Kidney epithelial cell (primary cell): Measurements from ENCODE around the gene HARBI1. TPM values are rescaled to one million over a fixed set of nuclear protein-coding genes. Genes with fewer than 3 reads are reported as not detected.
A peak's percentile ranks its signal among the peaks of the same experiment; 100 is the strongest.

Experiments used
- DNase-seq: peaks from one replicate; pipeline ENCODE4 v3.0.0-alpha.2; 2010; ENCODE audit warnings: low read depth
- H3K27me3 ChIP-seq: 2 replicates; pipeline ENCODE4 v1.6.0; 2011; ENCODE audit warnings: low read length; ENCODE audit not compliant: control insufficient read depth, insufficient read depth
- H3K36me3 ChIP-seq: 2 replicates; pipeline ENCODE4 v1.5.1; 2011; ENCODE audit warnings: low read length; ENCODE audit not compliant: control insufficient read depth, insufficient read depth
- H3K4me3 ChIP-seq: 2 replicates; pipeline ENCODE4 v1.5.1; 2011; ENCODE audit warnings: low read depth, mild to moderate bottlenecking, control low read depth, low read length
- CTCF ChIP-seq: IDR thresholded peaks from 2 replicates; pipeline ENCODE4 v1.5.1; 2011; ENCODE audit warnings: mild to moderate bottlenecking, moderate library complexity, low read length, control low read depth, inconsistent platforms; ENCODE audit not compliant: insufficient read depth, poor library complexity, severe bottlenecking
- total RNA-seq: library from RNA; depleted of rRNA; stranded (reverse); fragments of >200 nt; gene quantifications from 2 replicates; pipeline ENCODE4 v1.2.3, GENCODE V29; 2015

The HARBI1 gene
- total RNA-seq: 5.8 and 8.0 TPM in 2 replicates

GRCh38 chr11:46617134-46617971, at the start of gene HARBI1, which contains the start of gene ATG13:
TSS of gene HARBI1 (minus strand) at chr11:46617227. CDS start at chr11:46616237, 990 bp downstream.
TSS of gene ATG13 (plus strand) at chr11:46617553. CDS start at chr11:46644292, 26,739 bp downstream.
- no peaks in the 10 kb centered on the region for H3K36me3 ChIP-seq
- DNase-seq: no peak
- peak within 1 kb of the TSS; percentile 72 for H3K4me3 ChIP-seq
- no peaks in the 10 kb centered on the region for H3K27me3 ChIP-seq
- TF ChIP-seq CTCF: peak; percentile 85

GRCh38 chr11:46666516-46666915, 49.5 kb upstream of the HARBI1 start:
- no peak for DNase-seq
- no peak for TF ChIP-seq CTCF
- no peaks in the 10 kb centered on the region for H3K36me3 ChIP-seq
- H3K27me3 ChIP-seq: no peaks in the 10 kb centered on the region
- H3K4me3 ChIP-seq: no peak overlapping the region

- no peak for TF ChIP-seq CTCF
- no peaks in the 10 kb centered on the region for H3K36me3 ChIP-seq
- no peak for DNase-seq
Observed at GRCh38 chr11:46665356-46665755, 48.3 kb upstream of the HARBI1 start.

GRCh38 chr11:46664612-46665011, 47.6 kb upstream of the HARBI1 start:
- DNase-seq: no peak
- Histone ChIP-seq H3K4me3 (no peak overlapping the region), H3K27me3 (no peaks in the 10 kb centered on the region), H3K36me3 (peaks cover 2% of the 10 kb centered on the region)
- no peak for TF ChIP-seq CTCF

More at GRCh38 chr11:46665356-46665755, 48.3 kb upstream of the HARBI1 start:
- H3K4me3 ChIP-seq: no peak overlapping the region
- no peaks in the 10 kb centered on the region for H3K27me3 ChIP-seq

- Histone ChIP-seq H3K36me3 (peaks cover 2% of the 10 kb centered on the region), H3K4me3 (no peak overlapping the region), H3K27me3 (no peaks in the 10 kb centered on the region)
- no peak for TF ChIP-seq CTCF
- DNase-seq: no peak
Observed at GRCh38 chr11:46663277-46663940, 46.4 kb upstream of the HARBI1 start.
